MM.1S (cell line): ENCODE measurements around the gene QSOX1.

ENCODE experiments used
- EZH2 ChIP-seq: fragments of 300-600 bp; sonication (generic); optimal IDR thresholded peaks from 2 replicates; pipeline ENCODE3; 2017; ENCODE audit warnings: low read depth, mild to moderate bottlenecking, antibody characterized with exemption, low read length, mixed read lengths
- EZH2phosphoT487 ChIP-seq: fragments of 300-600 bp; sonication (generic); IDR thresholded peaks from 2 replicates; pipeline ENCODE4 v1.6.1; 2018; ENCODE audit warnings: antibody characterized with exemption, low read length
- TF ChIP-seq, protein P1 (sequence below): fragments of 300-600 bp; sonication (generic); IDR thresholded peaks from 2 replicates; pipeline ENCODE4 v1.5.1; 2016; ENCODE audit warnings: antibody characterized with exemption, low read length, mixed read lengths

GRCh38 chr1:180210008-180210620, 55.4 kb downstream of the QSOX1 start:
- TF ChIP-seq, protein P1, sequence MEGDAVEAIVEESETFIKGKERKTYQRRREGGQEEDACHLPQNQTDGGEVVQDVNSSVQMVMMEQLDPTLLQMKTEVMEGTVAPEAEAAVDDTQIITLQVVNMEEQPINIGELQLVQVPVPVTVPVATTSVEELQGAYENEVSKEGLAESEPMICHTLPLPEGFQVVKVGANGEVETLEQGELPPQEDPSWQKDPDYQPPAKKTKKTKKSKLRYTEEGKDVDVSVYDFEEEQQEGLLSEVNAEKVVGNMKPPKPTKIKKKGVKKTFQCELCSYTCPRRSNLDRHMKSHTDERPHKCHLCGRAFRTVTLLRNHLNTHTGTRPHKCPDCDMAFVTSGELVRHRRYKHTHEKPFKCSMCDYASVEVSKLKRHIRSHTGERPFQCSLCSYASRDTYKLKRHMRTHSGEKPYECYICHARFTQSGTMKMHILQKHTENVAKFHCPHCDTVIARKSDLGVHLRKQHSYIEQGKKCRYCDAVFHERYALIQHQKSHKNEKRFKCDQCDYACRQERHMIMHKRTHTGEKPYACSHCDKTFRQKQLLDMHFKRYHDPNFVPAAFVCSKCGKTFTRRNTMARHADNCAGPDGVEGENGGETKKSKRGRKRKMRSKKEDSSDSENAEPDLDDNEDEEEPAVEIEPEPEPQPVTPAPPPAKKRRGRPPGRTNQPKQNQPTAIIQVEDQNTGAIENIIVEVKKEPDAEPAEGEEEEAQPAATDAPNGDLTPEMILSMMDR, result no peak
- TF ChIP-seq EZH2 (no peak), EZH2phosphoT487 (no peak)
